Mesendoderm (in vitro differentiated cells): ENCODE results near the gene FHAD1.
A peak's percentile ranks its signal among the peaks of the same experiment; 100 is the strongest.

Experiments
- DNase-seq: peaks from one replicate; pipeline ENCODE4 v3.0.0; 2013
- H2AK5ac ChIP-seq: 2 replicates; pipeline ENCODE4 v1.6.1; 2013; ENCODE audit warnings: low read length, inconsistent platforms
- H2BK120ac ChIP-seq: 2 replicates; pipeline ENCODE4 v1.6.1; 2013; ENCODE audit warnings: low read depth, mild to moderate bottlenecking, low read length, moderate library complexity, mixed read lengths
- H2BK15ac ChIP-seq: replicated peaks from 2 replicates; pipeline ENCODE4 v1.6.1; 2013; ENCODE audit warnings: low read depth, mild to moderate bottlenecking, moderate library complexity
- H2BK5ac ChIP-seq: 2 replicates; pipeline ENCODE4 v1.6.1; 2013; ENCODE audit warnings: low read length, inconsistent platforms
- H3K18ac ChIP-seq: 2 replicates; pipeline ENCODE4 v1.6.1; 2013; ENCODE audit warnings: mild to moderate bottlenecking, low read length, mixed read lengths
- H3K23ac ChIP-seq: one replicate; pipeline ENCODE4 v1.6.1; 2013; ENCODE audit warnings: low read length
- H3K27ac ChIP-seq: 2 replicates; pipeline ENCODE4 v1.5.1; 2013; ENCODE audit warnings: low read depth, mild to moderate bottlenecking, inconsistent platforms, low read length, moderate library complexity
- H3K27me3 ChIP-seq: 2 replicates; pipeline ENCODE4 v1.6.1; 2013; ENCODE audit warnings: low read length, control low read depth, mild to moderate bottlenecking, inconsistent platforms; ENCODE audit not compliant: insufficient read depth, poor library complexity
- H3K36me3 ChIP-seq: 2 replicates; pipeline ENCODE4 v1.6.1; 2013; ENCODE audit warnings: low read length, inconsistent platforms; ENCODE audit not compliant: control insufficient read depth, insufficient read depth
- H3K4ac ChIP-seq: one replicate; pipeline ENCODE4 v1.6.1; 2013; ENCODE audit warnings: low read depth, mild to moderate bottlenecking, low read length, moderate library complexity
- H3K4me1 ChIP-seq: 2 replicates; pipeline ENCODE4 v1.6.1; 2013; ENCODE audit warnings: low read depth, low read length, inconsistent platforms; ENCODE audit not compliant: control insufficient read depth
- H3K4me2 ChIP-seq: 2 replicates; pipeline ENCODE4 v1.6.1; 2013; ENCODE audit warnings: low read length
- H3K4me3 ChIP-seq: 2 replicates; pipeline ENCODE4 v1.5.1; 2013; ENCODE audit warnings: mild to moderate bottlenecking, low read length
- H3K56ac ChIP-seq: one replicate; pipeline ENCODE4 v1.6.1; 2013; ENCODE audit warnings: low read length
- H3K79me1 ChIP-seq: 2 replicates; pipeline ENCODE4 v1.6.1; 2013; ENCODE audit warnings: low read length, inconsistent platforms
- H3K79me2 ChIP-seq: 2 replicates; pipeline ENCODE4 v1.6.1; 2013; ENCODE audit warnings: mild to moderate bottlenecking, low read length; ENCODE audit not compliant: control insufficient read depth, insufficient read depth
- H3K9ac ChIP-seq: 2 replicates; pipeline ENCODE4 v1.6.1; 2013; ENCODE audit warnings: low read length, inconsistent platforms
- H4K5ac ChIP-seq: one replicate; pipeline ENCODE4 v1.6.1; 2013; ENCODE audit warnings: low read length
- H4K8ac ChIP-seq: one replicate; pipeline ENCODE4 v1.6.1; 2013; ENCODE audit warnings: low read depth, mild to moderate bottlenecking, control low read depth, low read length, moderate library complexity
- WGBS: extraction: QIAGEN DNeasy Blood & Tissue Kit; methylation state at CpG from one replicate; pipeline ENCODE4 v1.1.7; 2013; ENCODE audit warnings: low lambda C conversion rate, missing lambda C conversion rate; ENCODE audit not compliant: insufficient coverage; ENCODE audit errors: extremely low coverage; 5-methylcytosine and 5-hydroxymethylcytosine counted together

The FHAD1 gene

GRCh38 chr1:15214527-15214926, 32.5 kb upstream of the FHAD1 start:
- Histone ChIP-seq H3K9ac (no peak overlapping the region), H3K79me2 (no peaks in the 10 kb centered on the region), H3K27ac (peak overlapping the region; percentile 25), H3K23ac (no peak overlapping the region), H3K18ac (no peak overlapping the region), H2BK15ac (no peak overlapping the region), H4K5ac (no peak overlapping the region), H3K4me2 (no peak overlapping the region), H3K27me3 (no peaks in the 10 kb centered on the region), H3K56ac (no peak overlapping the region), H3K36me3 (no peaks in the 10 kb centered on the region), H3K4me3 (no peak overlapping the region), H2BK5ac (no peak overlapping the region), H3K4me1 (no peaks in the 10 kb centered on the region), H3K79me1 (no peaks in the 10 kb centered on the region), H3K4ac (no peak overlapping the region), H4K8ac (no peak overlapping the region), H2BK120ac (no peak overlapping the region), H2AK5ac (no peak overlapping the region)
- WGBS = no CpG with 5 or more reads among the region's 19 CpGs
- DNase-seq = no peak

- DNase-seq = no peak
Observed at GRCh38 chr1:15215116-15215515, 31.9 kb upstream of the FHAD1 start.

GRCh38 chr1:15217654-15218053, 29.4 kb upstream of the FHAD1 start:
- no peak for DNase-seq
- Histone ChIP-seq H3K18ac (no peak overlapping the region), H4K8ac (no peak overlapping the region), H3K4me2 (no peak overlapping the region), H3K27me3 (no peaks in the 10 kb centered on the region), H3K27ac (no peak overlapping the region), H3K56ac (no peak overlapping the region), H3K36me3 (no peaks in the 10 kb centered on the region), H3K4me1 (no peaks in the 10 kb centered on the region), H2BK5ac (no peak overlapping the region), H3K79me2 (no peaks in the 10 kb centered on the region), H3K23ac (no peak overlapping the region), H3K4ac (no peak overlapping the region), H2BK15ac (no peak overlapping the region), H3K9ac (no peak overlapping the region), H3K4me3 (no peak overlapping the region), H3K79me1 (no peaks in the 10 kb centered on the region), H4K5ac (no peak overlapping the region), H2BK120ac (no peak overlapping the region), H2AK5ac (no peak overlapping the region)
- WGBS = no CpG with 5 or more reads among the region's 1 CpG

More at GRCh38 chr1:15215116-15215515, 31.9 kb upstream of the FHAD1 start:
- Histone ChIP-seq H3K56ac (no peak overlapping the region), H2BK120ac (no peak overlapping the region), H4K5ac (no peak overlapping the region), H3K4ac (no peak overlapping the region), H3K4me2 (no peak overlapping the region), H3K9ac (no peak overlapping the region), H2BK15ac (no peak overlapping the region), H3K4me3 (no peak overlapping the region), H4K8ac (no peak overlapping the region), H3K27ac (peak overlapping the region; percentile 25), H3K23ac (no peak overlapping the region), H3K79me2 (no peaks in the 10 kb centered on the region), H2AK5ac (no peak overlapping the region), H2BK5ac (no peak overlapping the region), H3K4me1 (no peaks in the 10 kb centered on the region), H3K36me3 (no peaks in the 10 kb centered on the region), H3K18ac (no peak overlapping the region), H3K79me1 (no peaks in the 10 kb centered on the region), H3K27me3 (no peaks in the 10 kb centered on the region)
- no CpG with 5 or more reads among the region's 23 CpGs for WGBS

DNA sequence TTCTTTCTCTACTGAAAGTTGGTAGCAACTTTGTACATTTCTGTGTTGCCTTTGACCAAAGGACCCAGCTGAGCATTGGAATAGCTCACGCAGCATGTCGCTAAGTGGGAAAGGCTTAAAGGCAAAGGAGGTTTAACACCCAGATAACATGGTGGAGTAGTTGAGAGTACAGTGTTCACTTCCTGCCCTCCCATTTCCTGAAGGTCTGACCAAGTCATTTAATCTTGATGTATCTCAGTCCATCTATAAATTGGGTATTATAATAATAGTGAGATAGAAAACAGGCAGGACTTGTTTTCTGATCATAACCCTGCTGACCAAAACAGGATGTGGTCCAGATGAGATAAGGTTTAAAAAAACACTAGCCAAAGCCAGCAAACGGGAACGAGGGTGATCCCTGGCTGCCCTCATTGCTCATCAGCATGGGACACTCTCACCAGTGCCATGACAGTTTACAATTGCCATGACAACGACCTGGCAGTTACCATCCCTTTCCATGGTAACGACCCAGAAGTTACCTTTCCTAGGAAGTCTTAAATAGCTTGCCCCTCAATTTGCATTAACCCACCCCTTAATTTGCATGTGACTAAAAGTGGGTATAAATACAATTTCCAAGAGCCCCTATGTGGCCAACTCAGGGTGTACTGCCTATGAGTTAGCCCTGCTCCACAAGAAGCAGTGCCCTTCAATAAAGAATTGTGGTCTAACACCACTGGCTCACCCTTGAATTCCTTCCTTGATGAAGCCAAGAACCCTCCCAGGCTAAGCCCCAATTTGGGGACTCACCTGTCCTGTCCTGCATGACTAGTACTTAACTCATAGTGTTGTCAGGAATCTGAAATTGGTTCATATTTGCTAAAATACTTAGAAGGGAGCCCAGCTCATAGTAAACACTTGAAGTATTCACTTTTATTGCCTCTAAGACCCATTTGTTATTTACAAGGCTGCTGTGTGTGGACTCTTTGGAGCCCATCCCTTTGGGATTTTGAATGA, 28.4 kb upstream of the FHAD1 start:
- H3K4ac ChIP-seq = no peak overlapping the region
- H3K4me2 ChIP-seq = no peak overlapping the region
- no peak overlapping the region for H2BK15ac ChIP-seq
- no peak overlapping the region for H4K8ac ChIP-seq
- no peaks in the 10 kb centered on the region for H3K27me3 ChIP-seq
- no peak overlapping the region for H3K27ac ChIP-seq
- no peaks in the 10 kb centered on the region for H3K36me3 ChIP-seq
- no peaks in the 10 kb centered on the region for H3K79me1 ChIP-seq
- H3K56ac ChIP-seq = no peak overlapping the region
- no peak overlapping the region for H2BK5ac ChIP-seq
- H3K9ac ChIP-seq = no peak overlapping the region
- H3K4me3 ChIP-seq = no peak overlapping the region
- WGBS = no CpG with 5 or more reads among the region's 6 CpGs
- H3K23ac ChIP-seq = no peak overlapping the region
- no peaks in the 10 kb centered on the region for H3K79me2 ChIP-seq
- H4K5ac ChIP-seq = no peak overlapping the region
- no peaks in the 10 kb centered on the region for H3K4me1 ChIP-seq
- no peak overlapping the region for H2BK120ac ChIP-seq
- H3K18ac ChIP-seq = no peak overlapping the region
- DNase-seq = peak; percentile 41
- H2AK5ac ChIP-seq = no peak overlapping the region

DNA sequence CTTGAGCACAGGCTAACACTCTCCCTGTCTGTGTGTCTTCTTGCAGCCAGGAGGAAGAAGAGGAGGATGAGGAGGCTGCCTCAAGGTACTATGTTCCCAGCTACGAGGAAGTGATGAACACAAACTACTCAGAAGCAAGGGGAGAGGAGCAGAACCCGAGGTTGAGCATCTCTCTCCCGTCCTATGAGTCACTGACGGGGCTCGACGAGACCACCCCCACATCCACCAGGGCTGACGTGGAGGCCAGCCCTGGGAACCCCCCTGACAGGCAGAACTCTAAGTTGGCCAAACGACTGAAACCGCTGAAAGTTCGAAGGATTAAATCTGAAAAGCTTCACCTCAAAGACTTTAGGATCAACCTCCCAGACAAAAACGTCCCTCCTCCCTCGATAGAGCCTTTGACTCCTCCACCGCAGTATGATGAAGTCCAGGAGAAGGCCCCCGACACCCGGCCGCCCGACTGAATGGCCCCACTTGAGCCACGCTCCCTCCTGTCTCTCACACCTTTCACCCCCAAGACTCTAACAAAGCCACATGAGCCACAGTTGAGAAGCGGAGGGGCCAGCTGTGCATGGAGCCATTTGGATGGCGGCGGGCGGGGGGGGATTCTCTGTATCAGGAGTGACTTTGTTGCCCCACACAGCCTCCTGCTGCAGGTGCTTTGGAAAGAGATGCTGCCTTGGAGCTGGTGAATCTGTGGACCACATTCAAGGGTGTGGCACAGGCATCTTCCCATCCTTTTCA, 27.6 kb upstream of the FHAD1 start:
- Histone ChIP-seq H2AK5ac (no peak overlapping the region), H3K27me3 (no peaks in the 10 kb centered on the region), H3K18ac (no peak overlapping the region), H3K4me2 (no peak overlapping the region), H3K4ac (no peak overlapping the region), H2BK120ac (no peak overlapping the region), H3K9ac (no peak overlapping the region), H2BK5ac (no peak overlapping the region), H2BK15ac (no peak overlapping the region), H4K8ac (no peak overlapping the region), H3K23ac (no peak overlapping the region), H3K36me3 (no peaks in the 10 kb centered on the region), H3K79me1 (no peaks in the 10 kb centered on the region), H4K5ac (no peak overlapping the region), H3K4me1 (no peaks in the 10 kb centered on the region), H3K4me3 (no peak overlapping the region), H3K79me2 (no peaks in the 10 kb centered on the region), H3K56ac (no peak overlapping the region), H3K27ac (no peak overlapping the region)
- no CpG with 5 or more reads among the region's 22 CpGs for WGBS
- no peak for DNase-seq
